ENCODE data around the gene CCDC68.

Gene CCDC68

GRCh38 chr18:54852780-54853675, 106.2 kb downstream of the CCDC68 start:
- no peak for TF ChIP-seq CTCF (IDR thresholded peaks at IDR 0.05; ENCODE audit: borderline replicate concordance, insufficient read depth, low read depth, low read length)
- no peak overlapping the region for H3K4me3 ChIP-seq (ENCODE audit: low read depth, low read length)

Measured in GM12875 (cell line).